GM12878 (cell line): ENCODE measurements around the gene FBXL17. TPM values are rescaled to one million over a fixed set of nuclear protein-coding genes. Genes with fewer than 3 reads are reported as not detected.

Source experiments
- ATAC-seq: fragments of 200-7000 bp; cut with Tn5 transposase; 3 replicates; pipeline ENCODE4 v1.9.1; 2020; ENCODE audit warnings: mild to moderate bottlenecking, moderate library complexity
- BruUV-seq: library from RNA; stranded (reverse); fragments of 400-500 nt; replicated peaks from 2 replicates; lab custom pipeline; 2021; lab: Mats Ljungman, UMichigan
- CTCF ChIA-PET: fragments of 300-600 bp; sonication (Branson Sonifier 250); formaldehyde crosslinking; extraction: SDS; loops from one replicate; lab custom pipeline; 2021; ENCODE audit warnings: inconsistent platforms; lab: Yijun Ruan, JAX
- POLR2A ChIA-PET: fragments of 350-600 bp; formaldehyde crosslinking; extraction: SDS; loops from one replicate; lab custom pipeline; 2021; ENCODE audit warnings: inconsistent platforms; lab: Charles Lee
- RAD21 ChIA-PET: fragments of 300-600 bp; sonication (Branson Sonifier 250); formaldehyde crosslinking; loops from one replicate; lab custom pipeline; 2023; ENCODE audit warnings: antibody characterized with exemption; ENCODE audit not compliant: unreplicated experiment; lab: Charles Lee
- SMC1A ChIA-PET: fragments of 300-600 bp; sonication (Branson Sonifier 250); formaldehyde crosslinking; loops from one replicate; lab custom pipeline; 2023; ENCODE audit not compliant: unreplicated experiment, uncharacterized antibody; lab: Charles Lee
- DNase-seq: peaks from one replicate; pipeline ENCODE4 v3.0.0-alpha.2; 2011; ENCODE audit warnings: low read depth, low spot score
- FAIRE-seq: peaks from 3 replicates; lab custom pipeline; 2011; peaks lifted over from hg19 to GRCh38; lab: Jason Lieb, UNC
- H2AFZ ChIP-seq: 2 replicates; pipeline ENCODE4 v1.6.0; 2011; ENCODE audit warnings: low read depth, low read length, control low read depth; ENCODE audit not compliant: control insufficient read depth
- H3K27ac ChIP-seq: 2 replicates; pipeline ENCODE4 v1.5.1; 2011; ENCODE audit warnings: control low read depth; ENCODE audit not compliant: control insufficient read depth, insufficient read depth
- H3K27me3 ChIP-seq, 2 experiments: replicated peaks in 1 of 2; 2 replicates each; pipeline versions ENCODE4 v1.6.0 to v1.6.1; 2011; ENCODE audit warnings: low read length in 1 of 2; ENCODE audit not compliant: control insufficient read depth in 2 of 2, insufficient read depth in 2 of 2
- H3K36me3 ChIP-seq, 2 experiments: 2 replicates each; pipeline ENCODE4 v1.5.1; 2011; ENCODE audit warnings: low read length in 1 of 2; ENCODE audit not compliant: control insufficient read depth in 2 of 2, insufficient read depth in 2 of 2
- H3K4me1 ChIP-seq: 2 replicates; pipeline ENCODE4 v1.6.1; 2011; ENCODE audit warnings: mild to moderate bottlenecking, low read length, moderate library complexity, mixed read lengths; ENCODE audit not compliant: control insufficient read depth, insufficient read depth
- H3K4me2 ChIP-seq: 2 replicates; pipeline ENCODE4 v1.6.0; 2011; ENCODE audit warnings: control low read depth; ENCODE audit not compliant: control insufficient read depth, insufficient read depth
- H3K4me3 ChIP-seq: fragments of 200-600 bp; sonication (generic); 2 replicates; pipeline ENCODE4 v1.5.1; 2016
- H3K79me2 ChIP-seq: 2 replicates; pipeline ENCODE4 v1.6.0; 2011; ENCODE audit warnings: low read length; ENCODE audit not compliant: control insufficient read depth, insufficient read depth
- H3K9ac ChIP-seq: 2 replicates; pipeline ENCODE4 v1.8.0; 2011; ENCODE audit warnings: low read length, control low read depth, mixed read lengths; ENCODE audit not compliant: control insufficient read depth, insufficient read depth
- H3K9me3 ChIP-seq: replicated peaks from 3 replicates; pipeline ENCODE4 v1.5.1; 2011; ENCODE audit warnings: mild to moderate bottlenecking, low read length; ENCODE audit not compliant: control insufficient read depth, insufficient read depth
- H4K20me1 ChIP-seq: 2 replicates; pipeline ENCODE4 v1.6.0; 2011; ENCODE audit not compliant: control insufficient read depth, insufficient read depth
- ASH2L ChIP-seq: fragments of 300-600, 200-600 bp; sonication (generic); IDR thresholded peaks from 2 replicates; pipeline ENCODE4 v1.6.1; 2017; ENCODE audit warnings: low read depth, mild to moderate bottlenecking, borderline replicate concordance
- CBX3 ChIP-seq: fragments of 200-600 bp; sonication (generic); IDR thresholded peaks from 2 replicates; pipeline ENCODE4 v1.6.1; 2016; ENCODE audit warnings: low read depth, borderline replicate concordance
- CBX5 ChIP-seq: sonication (generic); IDR thresholded peaks from 2 replicates; pipeline ENCODE4 v1.6.1; 2016; ENCODE audit warnings: low read depth, moderate library complexity, mild to moderate bottlenecking, inconsistent platforms
- CHD1 ChIP-seq: IDR thresholded peaks from 2 replicates; pipeline ENCODE4 v1.6.1; 2012; ENCODE audit warnings: low read depth, low read length, improper control_type of control experiment
- DPF2 ChIP-seq: fragments of 450-650 bp; IDR thresholded peaks from 2 replicates; pipeline ENCODE4 v1.6.1; 2017; ENCODE audit warnings: mild to moderate bottlenecking
- PAX8 ChIP-seq: fragments of 450-650 bp; IDR thresholded peaks from 2 replicates; pipeline ENCODE4 v1.6.1; 2017; ENCODE audit warnings: mild to moderate bottlenecking, moderate library complexity
- RAD21 ChIP-seq: IDR thresholded peaks from 2 replicates; pipeline ENCODE4 v1.6.1; 2011; ENCODE audit warnings: mild to moderate bottlenecking, low read depth, low read length, moderate library complexity; ENCODE audit not compliant: insufficient read depth
- SMAD1 ChIP-seq: fragments of 450-650 bp; IDR thresholded peaks from 2 replicates; pipeline ENCODE4 v1.6.1; 2018; ENCODE audit warnings: mild to moderate bottlenecking, low read depth; ENCODE audit not compliant: partially characterized antibody
- SUPT20H ChIP-seq: IDR thresholded peaks from 2 replicates; pipeline ENCODE4 v1.6.1; 2011; ENCODE audit warnings: low read depth, mild to moderate bottlenecking, low read length, moderate library complexity, borderline replicate concordance; ENCODE audit not compliant: control insufficient read depth
- TBL1XR1 ChIP-seq: IDR thresholded peaks from 2 replicates; pipeline ENCODE4 v1.6.1; 2012; ENCODE audit warnings: low read depth, low read length, improper control_type of control experiment
- WGBS: methylation state at CpG from one replicate; pipeline ENCODE4 v1.1.6; 2016; ENCODE audit warnings: low lambda C conversion rate; ENCODE audit not compliant: insufficient replicate concordance, insufficient coverage; ENCODE audit errors: missing lambda C conversion rate; 5-methylcytosine and 5-hydroxymethylcytosine counted together
- in situ Hi-C: fragments of 300-500 bp; cut with MboI; formaldehyde crosslinking; loops from 9 replicates; pipeline ENCODE4 v1.14.3; 2018; ENCODE audit warnings: mixed read lengths
- intact Hi-C: fragments of 100-400 bp; cut with micrococcal nuclease; formaldehyde crosslinking; loops from one replicate; pipeline ENCODE4 v1.14.2; 2022; ENCODE audit not compliant: unreplicated experiment
- polyA plus RNA-seq, 11 experiments: library from polyadenylated mRNA; depleted of rRNA in 4 of 11; unstranded in 6 of 11; stranded (reverse) in 5 of 11; fragments of >200 nt; fragmentation: Nextera tagmentation in 4 of 11; fragmentation: Illumina TruSeq in 1 of 11; extraction: Ambion mirVana in 4 of 11; extraction: Trizol in 1 of 11; gene quantifications; 1 replicate in 1 of 11; 2 replicates in 10 of 11; pipeline versions ENCODE4 v1.2.1 to v1.2.3, GENCODE V29; 2011 to 2016; ENCODE audit warnings: inconsistent platforms in 2 of 11, missing spikeins in 2 of 11, low read depth in 1 of 11
- total RNA-seq, 4 experiments: library from RNA; depleted of rRNA in 3 of 4; stranded (reverse); fragments of >200 nt in 3 of 4; fragmentation: Illumina TruSeq in 1 of 4; extraction: Trizol in 1 of 4; gene quantifications; 2 replicates each; pipeline versions ENCODE4 v1.2.1 to v1.2.3, GENCODE V29; 2013 to 2021
- TF ChIP-seq, protein P1 (sequence below): fragments of 450-650 bp; IDR thresholded peaks from 2 replicates; pipeline ENCODE4 v1.6.1; 2017; ENCODE audit warnings: mild to moderate bottlenecking
- TF ChIP-seq, protein P2 (sequence below): fragments of 450-650 bp; formaldehyde crosslinking; IDR thresholded peaks from 2 replicates; pipeline ENCODE4 v1.5.0; 2022; ENCODE audit warnings: mild to moderate bottlenecking, missing genetic modification characterization
- TF ChIP-seq, protein P3 (sequence below): fragments of 450-650 bp; conservative IDR thresholded peaks from 2 replicates; pipeline ENCODE4 v1.6.1; 2017; ENCODE audit warnings: mild to moderate bottlenecking, moderate library complexity
- TF ChIP-seq, protein P4 (sequence below): IDR thresholded peaks from 2 replicates; pipeline ENCODE4 v1.6.1; 2011; ENCODE audit warnings: borderline replicate concordance, low read depth, mild to moderate bottlenecking, moderate library complexity, mixed read lengths, low read length; ENCODE audit not compliant: insufficient read depth; ENCODE audit errors: extremely low read length

FBXL17 gene
- total and polyA plus RNA-seq, 10 of the 15 experiments (the other 5 are each of a cell fraction or from before 2014, with no cell fraction given), result 0.88 to 9.0 (median 4.4) TPM

DNA sequence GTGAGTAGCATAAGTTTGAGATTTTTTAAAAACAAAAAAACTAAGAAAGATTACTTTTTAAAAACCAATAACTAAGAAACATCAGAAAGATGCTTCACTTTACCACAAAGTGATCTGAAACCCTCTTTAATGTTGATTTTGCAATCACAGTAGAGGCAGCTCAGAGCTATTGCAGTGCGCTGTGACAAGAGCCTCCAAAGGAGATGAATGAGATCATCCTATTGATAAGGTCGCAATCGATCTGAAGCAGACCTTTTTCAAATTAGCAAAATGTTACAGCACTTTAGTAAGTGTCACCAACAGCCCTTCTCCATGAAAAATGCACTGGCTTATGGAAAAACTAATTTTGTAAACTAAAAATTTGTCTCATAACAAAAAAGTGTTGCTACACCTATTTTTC, 426.6 kb downstream of the FBXL17 start:
- Histone ChIP-seq H3K9me3 (no peaks in the 10 kb centered on the region), H3K79me2 (no peaks in the 10 kb centered on the region), H3K4me3 (no peak overlapping the region), H3K27ac (no peak overlapping the region), H4K20me1 (no peaks in the 10 kb centered on the region), H3K4me2 (no peak overlapping the region), H3K4me1 (no peaks in the 10 kb centered on the region), H3K36me3 (no peaks in the 10 kb centered on the region), H2AFZ (no peak overlapping the region), H3K9ac (no peak overlapping the region), H3K27me3 (no peaks in the 10 kb centered on the region)
- ATAC-seq, result no peak
- ChIA-PET POLR2A (interaction anchor here (0.7 kb wide), 1 partner anchor 213 kb away, joined by 3 read pairs; no protein-coding TSS in a partner anchor), SMC1A (no interaction called here), CTCF (interaction anchor here (0.7 kb wide), 1 partner anchor 61 kb away, joined by 3 read pairs; no protein-coding TSS in a partner anchor), RAD21 (no interaction called here)
- in situ Hi-C loops (no loop called here), intact Hi-C loops (no loop called here)
- no peak for TF ChIP-seq DPF2
- TF ChIP-seq, protein P1, sequence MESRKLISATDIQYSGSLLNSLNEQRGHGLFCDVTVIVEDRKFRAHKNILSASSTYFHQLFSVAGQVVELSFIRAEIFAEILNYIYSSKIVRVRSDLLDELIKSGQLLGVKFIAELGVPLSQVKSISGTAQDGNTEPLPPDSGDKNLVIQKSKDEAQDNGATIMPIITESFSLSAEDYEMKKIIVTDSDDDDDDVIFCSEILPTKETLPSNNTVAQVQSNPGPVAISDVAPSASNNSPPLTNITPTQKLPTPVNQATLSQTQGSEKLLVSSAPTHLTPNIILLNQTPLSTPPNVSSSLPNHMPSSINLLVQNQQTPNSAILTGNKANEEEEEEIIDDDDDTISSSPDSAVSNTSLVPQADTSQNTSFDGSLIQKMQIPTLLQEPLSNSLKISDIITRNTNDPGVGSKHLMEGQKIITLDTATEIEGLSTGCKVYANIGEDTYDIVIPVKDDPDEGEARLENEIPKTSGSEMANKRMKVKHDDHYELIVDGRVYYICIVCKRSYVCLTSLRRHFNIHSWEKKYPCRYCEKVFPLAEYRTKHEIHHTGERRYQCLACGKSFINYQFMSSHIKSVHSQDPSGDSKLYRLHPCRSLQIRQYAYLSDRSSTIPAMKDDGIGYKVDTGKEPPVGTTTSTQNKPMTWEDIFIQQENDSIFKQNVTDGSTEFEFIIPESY, result no peak
- TF ChIP-seq, protein P2, sequence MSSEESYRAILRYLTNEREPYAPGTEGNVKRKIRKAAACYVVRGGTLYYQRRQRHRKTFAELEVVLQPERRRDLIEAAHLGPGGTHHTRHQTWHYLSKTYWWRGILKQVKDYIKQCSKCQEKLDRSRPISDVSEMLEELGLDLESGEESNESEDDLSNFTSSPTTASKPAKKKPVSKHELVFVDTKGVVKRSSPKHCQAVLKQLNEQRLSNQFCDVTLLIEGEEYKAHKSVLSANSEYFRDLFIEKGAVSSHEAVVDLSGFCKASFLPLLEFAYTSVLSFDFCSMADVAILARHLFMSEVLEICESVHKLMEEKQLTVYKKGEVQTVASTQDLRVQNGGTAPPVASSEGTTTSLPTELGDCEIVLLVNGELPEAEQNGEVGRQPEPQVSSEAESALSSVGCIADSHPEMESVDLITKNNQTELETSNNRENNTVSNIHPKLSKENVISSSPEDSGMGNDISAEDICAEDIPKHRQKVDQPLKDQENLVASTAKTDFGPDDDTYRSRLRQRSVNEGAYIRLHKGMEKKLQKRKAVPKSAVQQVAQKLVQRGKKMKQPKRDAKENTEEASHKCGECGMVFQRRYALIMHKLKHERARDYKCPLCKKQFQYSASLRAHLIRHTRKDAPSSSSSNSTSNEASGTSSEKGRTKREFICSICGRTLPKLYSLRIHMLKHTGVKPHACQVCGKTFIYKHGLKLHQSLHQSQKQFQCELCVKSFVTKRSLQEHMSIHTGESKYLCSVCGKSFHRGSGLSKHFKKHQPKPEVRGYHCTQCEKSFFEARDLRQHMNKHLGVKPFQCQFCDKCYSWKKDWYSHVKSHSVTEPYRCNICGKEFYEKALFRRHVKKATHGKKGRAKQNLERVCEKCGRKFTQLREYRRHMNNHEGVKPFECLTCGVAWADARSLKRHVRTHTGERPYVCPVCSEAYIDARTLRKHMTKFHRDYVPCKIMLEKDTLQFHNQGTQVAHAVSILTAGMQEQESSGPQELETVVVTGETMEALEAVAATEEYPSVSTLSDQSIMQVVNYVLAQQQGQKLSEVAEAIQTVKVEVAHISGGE (CRISPR knock-in tag), result no peak
- no peak for TF ChIP-seq CBX3
- TF ChIP-seq SMAD1, result no peak
- TF ChIP-seq TBL1XR1, result no peak
- TF ChIP-seq ASH2L, result no peak
- TF ChIP-seq, protein P3, sequence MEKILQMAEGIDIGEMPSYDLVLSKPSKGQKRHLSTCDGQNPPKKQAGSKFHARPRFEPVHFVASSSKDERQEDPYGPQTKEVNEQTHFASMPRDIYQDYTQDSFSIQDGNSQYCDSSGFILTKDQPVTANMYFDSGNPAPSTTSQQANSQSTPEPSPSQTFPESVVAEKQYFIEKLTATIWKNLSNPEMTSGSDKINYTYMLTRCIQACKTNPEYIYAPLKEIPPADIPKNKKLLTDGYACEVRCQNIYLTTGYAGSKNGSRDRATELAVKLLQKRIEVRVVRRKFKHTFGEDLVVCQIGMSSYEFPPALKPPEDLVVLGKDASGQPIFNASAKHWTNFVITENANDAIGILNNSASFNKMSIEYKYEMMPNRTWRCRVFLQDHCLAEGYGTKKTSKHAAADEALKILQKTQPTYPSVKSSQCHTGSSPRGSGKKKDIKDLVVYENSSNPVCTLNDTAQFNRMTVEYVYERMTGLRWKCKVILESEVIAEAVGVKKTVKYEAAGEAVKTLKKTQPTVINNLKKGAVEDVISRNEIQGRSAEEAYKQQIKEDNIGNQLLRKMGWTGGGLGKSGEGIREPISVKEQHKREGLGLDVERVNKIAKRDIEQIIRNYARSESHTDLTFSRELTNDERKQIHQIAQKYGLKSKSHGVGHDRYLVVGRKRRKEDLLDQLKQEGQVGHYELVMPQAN, result no peak
- no peak for TF ChIP-seq CHD1
- no peak for TF ChIP-seq PAX8
- TF ChIP-seq, protein P4, sequence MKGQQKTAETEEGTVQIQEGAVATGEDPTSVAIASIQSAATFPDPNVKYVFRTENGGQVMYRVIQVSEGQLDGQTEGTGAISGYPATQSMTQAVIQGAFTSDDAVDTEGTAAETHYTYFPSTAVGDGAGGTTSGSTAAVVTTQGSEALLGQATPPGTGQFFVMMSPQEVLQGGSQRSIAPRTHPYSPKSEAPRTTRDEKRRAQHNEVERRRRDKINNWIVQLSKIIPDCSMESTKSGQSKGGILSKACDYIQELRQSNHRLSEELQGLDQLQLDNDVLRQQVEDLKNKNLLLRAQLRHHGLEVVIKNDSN, result no peak
- no peak for TF ChIP-seq CBX5
- TF ChIP-seq SUPT20H, result no peak
- TF ChIP-seq RAD21, result no peak
- 65% methylated on average over 3 of the region's 3 CpGs for WGBS
- no peak for FAIRE-seq
- no peak for DNase-seq
- BruUV-seq, result no TSS peak
